T-cell (primary cell): Measurements from ENCODE around the gene PHC2. TPM values are rescaled to one million over a fixed set of nuclear protein-coding genes. Genes with fewer than 3 reads are reported as not detected.

Source experiments
- ATAC-seq, 4 experiments: fragments of 200-7000 bp in 3 of 4; fragments of 150-1000 bp in 1 of 4; cut with Tn5 transposase; replicated peaks in 1 of 4; 1 replicate in 3 of 4; 2 replicates in 1 of 4; pipeline ENCODE4 v1.10.0; 2021; ENCODE audit warnings: moderate library complexity in 3 of 4, mild to moderate bottlenecking in 2 of 4, moderate number of reproducible peaks in 1 of 4
- CTCF ChIA-PET, 2 donors: fragments of 300-600 bp; sonication (Branson Sonifier 250); formaldehyde crosslinking; loops; one replicate each; lab custom pipeline; 2022; ENCODE audit warnings: antibody characterized with exemption in 2 of 2; lab: Charles Lee
- POLR2A ChIA-PET, 2 donors: fragments of 300-600 bp; sonication (Branson Sonifier 250); formaldehyde crosslinking; loops; one replicate each; lab custom pipeline; 2022; ENCODE audit warnings: antibody characterized with exemption in 2 of 2; lab: Charles Lee
- DNase-seq, 35 experiments: peaks; one replicate each; pipeline versions ENCODE4 v3.0.0 to v3.0.0-alpha.2; 2013 to 2023
- H3K27ac ChIP-seq: one replicate; pipeline ENCODE4 v1.5.1; 2013; ENCODE audit warnings: low read length
- H3K27me3 ChIP-seq, 2 experiments: replicated peaks in 1 of 2; 1 replicate in 1 of 2; 2 replicates in 1 of 2; pipeline versions ENCODE4 v1.6.1 to v1.7.0; 2013; ENCODE audit warnings: low read length in 1 of 2, mixed read lengths in 1 of 2; ENCODE audit not compliant: control insufficient read depth in 2 of 2, insufficient read depth in 2 of 2; ENCODE audit errors: extremely low read depth in 1 of 2
- H3K36me3 ChIP-seq, 2 donors: 1 replicate in 1 of 2; 2 replicates in 1 of 2; pipeline versions ENCODE4 v1.6.1 to v1.7.0; 2013; ENCODE audit warnings: low read length in 1 of 2; ENCODE audit not compliant: control insufficient read depth in 2 of 2, insufficient read depth in 1 of 2; ENCODE audit errors: extremely low read depth in 1 of 2
- H3K4me1 ChIP-seq, 2 experiments: 1 replicate in 1 of 2; 2 replicates in 1 of 2; pipeline versions ENCODE4 v1.6.1 to v1.7.0; 2013; ENCODE audit warnings: low read length in 2 of 2, mixed read lengths in 1 of 2; ENCODE audit not compliant: insufficient read depth in 2 of 2, control insufficient read depth in 1 of 2; ENCODE audit errors: extremely low read depth in 1 of 2
- H3K4me3 ChIP-seq, 2 donors: 1 replicate in 1 of 2; 2 replicates in 1 of 2; pipeline versions ENCODE4 v1.5.1 to v1.7.0; 2013; ENCODE audit warnings: mild to moderate bottlenecking in 2 of 2, low read length in 1 of 2, moderate library complexity in 1 of 2; ENCODE audit not compliant: control insufficient read depth in 1 of 2; ENCODE audit errors: extremely low read depth in 1 of 2
- H3K9me3 ChIP-seq: 2 replicates; pipeline ENCODE4 v1.7.0; 2013
- H3K27ac Mint-ChIP-seq, 2 donors: one replicate each; pipeline ENCODE4 v1.8.0; 2020 to 2021; ENCODE audit warnings: mild to moderate bottlenecking in 2 of 2, mixed read lengths in 2 of 2
- H3K27me3 Mint-ChIP-seq, 2 donors: one replicate each; pipeline ENCODE4 v1.8.0; 2021 to 2022; ENCODE audit warnings: mixed read lengths in 2 of 2
- H3K36me3 Mint-ChIP-seq: one replicate; pipeline ENCODE4 v1.8.0; 2021; ENCODE audit warnings: mixed read lengths
- H3K4me1 Mint-ChIP-seq, 3 donors: one replicate each; pipeline ENCODE4 v1.8.0; 2020 to 2022; ENCODE audit warnings: mixed read lengths in 3 of 3, mild to moderate bottlenecking in 1 of 3
- H3K4me3 Mint-ChIP-seq, 3 donors: one replicate each; pipeline ENCODE4 v1.8.0; 2020 to 2022; ENCODE audit warnings: mild to moderate bottlenecking in 3 of 3, mixed read lengths in 3 of 3, moderate library complexity in 3 of 3
- H3K9me3 Mint-ChIP-seq, 3 donors: one replicate each; pipeline ENCODE4 v1.8.0; 2020 to 2022; ENCODE audit warnings: mixed read lengths in 3 of 3
- WGBS: methylation state at CpG from one replicate; pipeline ENCODE4 v1.1.5; 2013; ENCODE audit warnings: missing lambda C conversion rate; ENCODE audit not compliant: insufficient coverage; 5-methylcytosine and 5-hydroxymethylcytosine counted together
- total RNA-seq, 35 experiments: library from RNA in 6 of 35; stranded (reverse) in 6 of 35; fragments of 120-200 nt in 1 of 35; gene quantifications; one replicate each; pipeline versions ENCODE4 v1.2.1 to v1.2.4 and lab custom pipeline; 2013 to 2026

Gene PHC2
- total RNA-seq, 5 donors from 2014 or later (not counting 1 experiment from before 2014, with no cell fraction given), result 29.7 to 39.3 (median 37.9) TPM

- Mint-ChIP-seq H3K9me3 (peaks cover 5 to 24% (median 14%) of the 10 kb centered on the region in 3 donors), H3K4me3 (no peak overlapping the region), H3K27ac (no peak overlapping the region), H3K4me1 (no peaks in the 10 kb centered on the region), H3K36me3 (peaks cover 8% of the 10 kb centered on the region), H3K27me3 (peaks cover 25 to 30% of the 10 kb centered on the region in 2 donors)
- H3K4me3 ChIP-seq, result no peak overlapping the region
- H3K27ac ChIP-seq, result no peak overlapping the region
- no peaks in the 10 kb centered on the region for H3K27me3 ChIP-seq
- H3K36me3 ChIP-seq, result no peaks in the 10 kb centered on the region
- WGBS, result no CpG with 5 or more reads among the region's 1 CpG
- H3K9me3 ChIP-seq, result peaks cover 2% of the 10 kb centered on the region
- DNase-seq (no peak), ATAC-seq (no peak)
- no peaks in the 10 kb centered on the region for H3K4me1 ChIP-seq
- POLR2A ChIA-PET, result no interaction called here
- CTCF ChIA-PET, result no interaction called here
Measured at GRCh38 chr1:33418811-33419210, 12.1 kb downstream of the PHC2 start.

GRCh38 chr1:33414879-33415278, 16.0 kb downstream of the PHC2 start:
- Mint-ChIP-seq H3K36me3 (peaks cover 8% of the 10 kb centered on the region), H3K27ac (no peak overlapping the region), H3K27me3 (peaks cover 12 to 20% of the 10 kb centered on the region in 2 donors), H3K4me3 (no peak overlapping the region), H3K9me3 (peaks cover 5 to 24% (median 14%) of the 10 kb centered on the region in 3 donors), H3K4me1 (no peaks in the 10 kb centered on the region)
- no peaks in the 10 kb centered on the region for H3K36me3 ChIP-seq
- no peak overlapping the region for H3K27ac ChIP-seq
- H3K27me3 ChIP-seq, result no peaks in the 10 kb centered on the region
- ChIA-PET POLR2A (no interaction called here), CTCF (no interaction called here)
- H3K4me3 ChIP-seq, result no peak overlapping the region
- 88% methylated on average over 3 of the region's 5 CpGs for WGBS
- H3K9me3 ChIP-seq, result peaks cover 2% of the 10 kb centered on the region
- no peak for DNase-seq
- ATAC-seq, result no peak
- no peaks in the 10 kb centered on the region for H3K4me1 ChIP-seq

- Mint-ChIP-seq H3K27me3 (peaks cover 19 to 28% of the 10 kb centered on the region in 2 donors), H3K4me3 (no peak overlapping the region)
Measured at GRCh38 chr1:33410091-33410701, 20.7 kb downstream of the PHC2 start.

GRCh38 chr1:33408093-33408436, 22.8 kb downstream of the PHC2 start:
- Mint-ChIP-seq H3K36me3 (no peaks in the 10 kb centered on the region), H3K4me3 (no peak overlapping the region), H3K9me3 (no peaks in the 10 kb centered on the region), H3K4me1 (no peaks in the 10 kb centered on the region), H3K27ac (no peak overlapping the region), H3K27me3 (peaks cover 14 to 22% of the 10 kb centered on the region in 2 donors)
- CTCF ChIA-PET, result no interaction called here
- H3K27ac ChIP-seq, result no peak overlapping the region
- H3K36me3 ChIP-seq, result no peaks in the 10 kb centered on the region
- no peak overlapping the region for H3K4me3 ChIP-seq
- POLR2A ChIA-PET, result no interaction called here
- no CpG with 5 or more reads among the region's 2 CpGs for WGBS
- no peak for DNase-seq
- ATAC-seq, result no peak
- H3K4me1 ChIP-seq, result no peaks in the 10 kb centered on the region
- no peaks in the 10 kb centered on the region for H3K27me3 ChIP-seq
- H3K9me3 ChIP-seq, result no peaks in the 10 kb centered on the region

More at GRCh38 chr1:33410091-33410701, 20.7 kb downstream of the PHC2 start:
- Histone ChIP-seq H3K36me3 (no peaks in the 10 kb centered on the region), H3K27me3 (no peaks in the 10 kb centered on the region), H3K4me3 (no peak overlapping the region), H3K9me3 (no peaks in the 10 kb centered on the region), H3K27ac (no peak overlapping the region), H3K4me1 (no peaks in the 10 kb centered on the region)
- no peaks in the 10 kb centered on the region for H3K4me1 Mint-ChIP-seq
- ChIA-PET POLR2A (no interaction called here), CTCF (no interaction called here)
- 86% methylated on average over 3 of the region's 5 CpGs for WGBS
- H3K27ac Mint-ChIP-seq, result no peak overlapping the region
- H3K36me3 Mint-ChIP-seq, result peaks cover 3% of the 10 kb centered on the region
- DNase-seq (no peak), ATAC-seq (no peak)
- peaks cover 0 to under 1% (median 0%) of the 10 kb centered on the region in 3 donors for H3K9me3 Mint-ChIP-seq

- no CpG with 5 or more reads among the region's 1 CpG for WGBS
- ATAC-seq (no peak), DNase-seq (no peak)
- ChIA-PET CTCF (no interaction called here), POLR2A (no interaction called here)
- no peak overlapping the region for H3K4me3 Mint-ChIP-seq
- no peaks in the 10 kb centered on the region for H3K36me3 Mint-ChIP-seq
- peaks cover 14 to 22% of the 10 kb centered on the region in 2 donors for H3K27me3 Mint-ChIP-seq
- H3K4me1 Mint-ChIP-seq, result no peaks in the 10 kb centered on the region
- Histone ChIP-seq H3K36me3 (no peaks in the 10 kb centered on the region), H3K27ac (no peak overlapping the region), H3K9me3 (no peaks in the 10 kb centered on the region), H3K4me1 (no peaks in the 10 kb centered on the region), H3K4me3 (no peak overlapping the region), H3K27me3 (no peaks in the 10 kb centered on the region)
- no peak overlapping the region for H3K27ac Mint-ChIP-seq
- H3K9me3 Mint-ChIP-seq, result no peaks in the 10 kb centered on the region
Measured at GRCh38 chr1:33407352-33408092, 23.4 kb downstream of the PHC2 start.

GRCh38 chr1:33402206-33402605, 28.7 kb downstream of the PHC2 start:
- H3K9me3 ChIP-seq, result no peaks in the 10 kb centered on the region
- DNase-seq (no peak), ATAC-seq (no peak)
- no peak overlapping the region for H3K27ac ChIP-seq
- CTCF ChIA-PET, result no interaction called here
- no peak overlapping the region for H3K4me3 ChIP-seq
- no peaks in the 10 kb centered on the region for H3K36me3 ChIP-seq
- Mint-ChIP-seq H3K36me3 (no peaks in the 10 kb centered on the region), H3K9me3 (no peaks in the 10 kb centered on the region), H3K27me3 (peaks cover 2 to 4% of the 10 kb centered on the region in 2 donors), H3K4me1 (no peaks in the 10 kb centered on the region), H3K4me3 (no peak overlapping the region), H3K27ac (no peak overlapping the region)
- WGBS, result no CpG with 5 or more reads among the region's 1 CpG
- H3K4me1 ChIP-seq, result no peaks in the 10 kb centered on the region
- POLR2A ChIA-PET, result no interaction called here
- H3K27me3 ChIP-seq, result no peaks in the 10 kb centered on the region
